Measurements from ENCODE around the gene BASP1. TPM values are rescaled to one million over a fixed set of nuclear protein-coding genes. Genes with fewer than 3 reads are reported as not detected.
"Not testable (repeated sequence)": the region's sequence is repeated elsewhere in the genome, so short reads cannot be mapped to it uniquely, and the experiment has no call there.

The BASP1 gene
- total RNA-seq, 1 donor from 2014 or later, result 3.9 TPM

DNA sequence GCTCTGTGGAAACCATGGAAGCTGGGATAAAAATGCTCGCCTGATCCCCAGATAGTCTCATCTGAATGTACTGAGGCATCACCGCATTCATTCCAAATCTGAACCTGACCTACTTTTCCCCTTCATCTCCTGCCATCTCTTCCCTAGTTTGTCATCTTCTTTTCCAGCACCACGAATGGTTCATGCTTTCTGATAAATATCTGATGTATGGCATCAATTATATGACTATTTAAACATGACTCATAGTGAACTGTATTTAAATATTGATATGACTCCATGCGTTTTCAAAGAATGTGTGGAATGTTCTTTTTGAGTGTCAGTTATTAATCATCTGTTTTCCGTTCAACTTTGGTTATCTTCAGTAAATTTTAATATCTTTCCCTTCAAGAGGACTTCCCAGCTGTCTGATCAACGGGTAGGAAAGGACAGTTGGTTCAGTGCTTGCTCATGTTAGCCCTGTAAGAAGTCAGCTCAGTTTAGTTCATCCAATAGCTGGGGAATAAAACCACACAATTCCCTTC, 21.1 kb downstream of the BASP1 start:
- intact Hi-C loops (cut with DNase I), result no loop called here
- DNase-seq (ENCODE audit: low spot score), result no peak

DNA sequence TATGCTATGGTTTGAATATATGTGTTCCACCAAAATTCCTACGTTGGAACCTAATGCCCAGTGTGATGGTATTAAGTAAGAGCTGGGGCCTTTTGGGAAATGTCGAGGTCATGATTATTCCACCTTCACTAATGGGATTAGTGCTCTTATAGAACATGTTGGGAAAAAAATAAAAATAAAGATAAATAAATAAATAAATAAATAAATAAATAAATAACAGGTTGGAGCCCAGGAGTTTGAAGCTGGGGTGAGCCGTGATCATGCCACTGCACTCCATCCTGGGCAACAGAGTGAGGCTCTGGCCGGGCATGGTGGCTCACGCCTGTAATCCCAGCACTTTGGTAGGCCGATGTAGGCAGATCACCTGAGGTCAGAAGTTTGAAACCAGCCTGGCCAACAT, 22.5 kb downstream of the BASP1 start:
- intact Hi-C loops (cut with DNase I), result no loop called here
- no peak for DNase-seq (ENCODE audit: low spot score)

DNA sequence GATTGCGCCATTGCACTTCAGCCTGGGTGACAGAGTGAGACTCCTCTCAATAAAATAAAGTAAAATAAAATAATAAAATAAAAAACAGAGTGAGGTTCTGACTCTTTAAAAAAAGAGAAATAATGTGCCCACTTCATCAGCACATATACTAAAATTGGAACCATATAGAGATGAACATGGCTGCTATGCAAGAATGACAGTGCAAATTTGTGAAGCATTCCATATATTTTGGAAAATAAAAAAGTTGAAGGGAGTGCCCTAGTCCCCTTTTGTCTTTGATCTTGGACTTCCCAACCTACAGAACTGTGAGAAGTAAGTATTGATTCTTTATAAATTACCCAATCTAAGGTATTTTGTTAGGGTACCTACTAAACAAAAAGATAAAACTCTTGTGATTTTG, 23.1 kb downstream of the BASP1 start:
- intact Hi-C loops (cut with DNase I), result no loop called here
- DNase-seq (ENCODE audit: low spot score), result no peak

DNA sequence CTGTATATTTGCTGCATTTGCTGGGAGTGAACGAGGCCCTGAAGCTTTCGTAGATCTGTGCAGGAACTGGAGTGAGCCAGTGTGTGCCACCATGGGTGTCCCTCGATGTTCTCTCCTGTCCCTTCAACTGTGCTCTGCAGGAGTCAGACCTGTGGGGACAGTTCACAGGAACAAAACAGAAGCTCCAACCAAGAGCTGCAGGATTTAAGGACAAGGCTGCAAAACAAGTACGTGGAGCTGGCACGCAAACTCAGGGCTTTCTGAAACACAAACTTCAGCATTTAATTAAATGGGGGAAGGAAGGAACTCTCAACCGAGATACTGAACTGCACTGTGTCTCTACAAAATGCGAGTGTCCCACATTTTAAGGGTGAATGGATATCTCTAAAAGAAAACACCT, 24.2 kb downstream of the BASP1 start:
- no peak for DNase-seq (ENCODE audit: low spot score)
- intact Hi-C loops (cut with DNase I), result no loop called here

DNA sequence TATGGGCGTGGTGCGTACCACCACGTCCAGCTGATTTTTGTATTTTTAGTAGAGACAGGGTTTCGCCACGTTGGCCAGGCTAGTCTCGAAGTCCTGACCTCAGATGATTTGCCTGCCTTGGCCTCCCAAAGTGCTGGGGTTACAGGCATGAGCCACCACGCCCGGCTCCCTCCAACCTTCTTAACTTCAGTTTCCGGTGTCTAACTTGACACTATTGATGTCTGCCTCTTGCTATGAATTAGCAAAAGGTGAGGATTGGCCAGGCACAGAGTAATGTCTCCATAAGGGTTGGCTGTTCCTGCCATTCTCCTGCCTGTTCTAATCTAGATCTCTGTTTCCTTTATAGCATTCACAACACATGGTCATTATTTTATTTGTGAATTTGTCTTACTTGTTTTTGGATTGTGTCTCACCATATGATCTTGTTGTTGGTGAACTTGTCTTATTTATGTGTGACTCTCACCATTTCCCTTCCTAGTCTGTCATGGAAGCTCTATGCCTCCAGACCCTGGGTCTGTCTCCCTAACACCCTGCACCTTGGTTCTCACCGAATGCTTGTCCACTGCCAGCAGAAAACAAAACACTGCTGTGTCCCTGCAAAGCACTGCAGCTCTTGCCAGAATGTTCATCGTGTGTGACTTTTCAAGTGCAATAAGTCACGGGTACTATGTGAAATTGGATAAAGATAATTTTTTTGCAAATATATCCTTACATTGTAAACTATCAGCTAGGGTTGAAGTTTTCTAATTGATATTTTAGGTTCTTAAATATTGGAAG, 26.0 kb downstream of the BASP1 start:
- DNase-seq (ENCODE audit: low spot score), result no peak
- intact Hi-C loops (cut with DNase I), result no loop called here

DNA sequence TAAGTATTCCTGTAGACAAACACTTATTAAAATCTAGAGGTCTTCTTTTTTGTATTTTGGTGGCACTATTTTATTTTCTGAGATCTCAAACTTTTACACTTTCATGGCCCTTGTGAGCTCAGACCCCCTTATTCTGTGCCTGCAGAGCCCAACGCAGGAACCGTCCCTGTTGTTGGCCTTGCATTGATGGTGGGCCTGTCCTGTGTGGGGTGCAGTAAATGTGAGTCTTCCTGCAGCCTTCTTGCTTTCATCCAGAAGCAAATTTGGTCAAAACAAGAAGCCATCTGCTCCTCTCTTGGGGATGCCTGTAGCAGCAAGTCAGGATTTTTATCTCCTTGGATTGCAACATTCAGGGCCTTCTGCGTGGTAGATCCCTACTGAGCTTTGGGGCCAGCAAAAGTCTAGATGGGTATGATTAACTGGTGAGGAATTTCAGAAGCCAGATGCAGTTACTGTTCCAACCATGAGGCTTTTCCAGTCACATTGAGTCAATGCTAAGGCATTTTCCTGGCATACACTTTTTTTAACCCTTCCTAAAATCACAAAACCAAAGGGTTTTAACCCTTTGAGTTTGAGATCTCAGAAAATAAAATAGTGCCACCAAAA, 31.7 kb downstream of the BASP1 start:
- DNase-seq (ENCODE audit: low spot score), result no peak
- intact Hi-C loops (cut with DNase I), result no loop called here

DNA sequence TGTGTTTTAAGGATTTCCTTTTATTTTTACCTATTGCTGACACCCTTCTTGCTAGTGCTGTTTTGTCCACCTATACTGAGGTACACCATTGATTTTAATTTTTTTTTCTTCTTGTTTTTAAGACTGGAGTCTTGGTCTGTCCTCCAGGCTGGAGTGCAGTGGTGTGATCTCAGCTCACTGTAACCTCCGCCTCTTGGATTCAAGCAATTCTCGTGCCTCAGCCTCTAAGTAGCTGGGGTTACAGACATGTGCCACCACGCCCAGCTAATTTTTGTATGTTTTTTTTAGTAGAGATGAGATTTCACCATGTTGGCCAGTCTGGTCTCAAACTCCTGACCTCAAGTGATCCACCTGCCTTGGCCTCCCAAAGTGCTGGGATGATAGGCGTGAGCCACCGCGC, 32.4 kb downstream of the BASP1 start:
- intact Hi-C loops (cut with DNase I); DNase-seq (ENCODE audit: low spot score): not testable (repeated sequence)

DNA sequence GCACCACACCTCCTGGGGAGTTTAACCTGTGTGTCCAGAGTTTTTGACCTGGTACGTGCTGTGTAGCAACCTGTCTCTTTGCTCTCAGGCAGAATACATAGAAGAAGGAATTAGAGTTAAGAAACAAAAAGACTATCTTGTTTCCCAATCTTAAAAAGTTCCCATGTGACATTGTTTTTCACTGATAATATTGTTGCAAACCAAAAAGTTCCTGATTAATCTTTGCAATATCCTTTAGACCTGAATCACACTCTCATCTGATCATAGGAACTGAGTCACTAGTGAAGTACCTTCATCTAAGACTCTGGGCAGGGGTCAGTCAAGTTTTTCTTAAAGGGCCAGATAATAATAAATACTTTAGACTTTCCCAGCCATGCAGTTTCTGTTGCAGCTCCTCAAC, 35.1 kb downstream of the BASP1 start:
- intact Hi-C loops (cut with DNase I), result no loop called here
- DNase-seq (ENCODE audit: low spot score), result no peak

DNA sequence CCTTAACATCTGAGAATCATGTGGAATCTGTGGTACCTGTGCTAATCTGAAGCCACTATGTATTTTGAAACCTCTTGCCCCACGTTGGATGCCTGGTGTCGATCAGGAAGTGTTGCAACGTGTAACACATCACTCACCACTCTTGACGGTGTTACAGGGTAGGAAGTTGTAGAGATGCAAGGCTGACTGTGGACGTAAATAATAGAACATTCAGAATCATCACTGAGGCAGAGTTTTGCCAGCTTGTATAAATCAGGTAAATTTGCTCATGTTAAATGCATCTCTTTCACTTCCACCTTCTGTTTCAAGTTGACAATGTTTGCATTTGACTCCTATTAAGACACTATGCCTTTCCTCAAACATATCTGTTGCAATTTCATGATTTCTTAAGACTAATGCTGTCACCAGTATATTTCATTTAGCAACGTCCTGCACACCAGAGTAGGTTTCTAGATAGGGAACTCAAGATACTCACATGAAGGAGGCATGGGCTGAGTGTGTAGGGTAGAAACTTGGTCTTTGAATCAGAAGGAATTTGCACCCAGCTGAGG, 38.1 kb downstream of the BASP1 start:
- intact Hi-C loops (cut with DNase I), result no loop called here
- DNase-seq (ENCODE audit: low spot score), result no peak

DNA sequence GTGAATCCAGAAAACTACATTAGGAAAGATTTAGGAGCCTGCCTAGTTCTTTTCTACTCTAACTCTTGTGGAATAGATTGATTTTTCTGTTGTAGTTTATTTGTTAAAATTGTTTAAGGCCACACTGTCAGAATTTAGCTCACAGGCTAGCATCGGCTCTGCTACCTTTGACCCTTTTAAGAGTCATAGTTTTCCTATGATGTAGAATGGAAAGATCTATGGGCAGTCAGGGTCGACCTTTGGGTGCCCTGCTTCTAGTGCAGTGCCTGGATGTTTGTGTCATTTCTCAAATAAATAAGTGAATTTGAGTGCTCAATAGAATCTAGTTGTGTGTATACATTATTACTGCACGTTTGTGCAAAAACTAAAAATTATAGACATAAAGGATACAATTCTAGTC, 38.7 kb downstream of the BASP1 start:
- DNase-seq (ENCODE audit: low spot score), result no peak
- intact Hi-C loops (cut with DNase I), result no loop called here

DNA sequence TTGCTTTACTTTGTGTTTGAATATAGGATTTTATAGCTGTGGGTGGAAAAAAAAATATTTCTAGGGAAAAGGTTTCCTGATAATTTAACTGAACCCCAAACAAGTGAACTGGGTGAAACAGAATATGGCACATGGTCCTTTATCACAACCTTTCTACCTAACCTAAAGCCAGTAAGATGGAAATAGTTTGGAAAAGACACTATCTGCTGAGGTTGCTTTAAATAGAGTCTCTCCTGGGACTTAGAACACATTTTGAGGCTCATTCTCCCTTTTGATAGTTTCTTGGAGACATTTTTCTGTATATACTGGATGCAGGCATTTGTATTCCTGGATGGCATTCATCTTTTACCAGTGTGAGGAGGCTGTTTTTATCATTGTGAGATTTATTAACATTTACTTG, 39.4 kb downstream of the BASP1 start:
- no peak for DNase-seq (ENCODE audit: low spot score)
- intact Hi-C loops (cut with DNase I), result no loop called here

DNA sequence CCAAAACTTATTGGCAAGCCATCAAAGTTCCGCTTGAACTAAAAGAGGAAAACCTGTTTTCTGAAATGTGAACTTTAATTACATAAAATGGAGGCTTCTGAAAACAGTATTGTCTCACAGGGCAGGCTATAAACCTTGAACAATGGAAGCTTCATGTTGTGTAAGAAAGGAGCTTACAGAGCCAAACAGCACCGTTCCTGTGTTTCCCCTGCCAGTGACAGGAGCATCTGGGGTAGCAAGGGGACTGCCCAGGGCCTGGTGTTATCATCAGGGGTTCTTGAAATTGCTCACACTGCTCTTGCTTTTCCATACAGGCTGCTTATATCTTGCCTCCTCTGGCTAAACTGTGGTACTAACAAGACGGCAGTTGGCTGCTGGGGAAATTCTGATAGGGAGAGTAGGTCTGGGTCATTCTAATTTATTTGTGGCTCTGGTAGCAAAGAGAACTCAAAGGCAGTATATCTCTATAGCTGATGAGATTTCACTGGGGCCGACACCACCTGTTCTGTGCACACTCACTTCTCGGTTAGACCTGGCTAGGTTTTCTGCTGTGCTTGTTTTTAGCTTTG, 40.4 kb downstream of the BASP1 start:
- intact Hi-C loops (cut with DNase I), result no loop called here

DNA sequence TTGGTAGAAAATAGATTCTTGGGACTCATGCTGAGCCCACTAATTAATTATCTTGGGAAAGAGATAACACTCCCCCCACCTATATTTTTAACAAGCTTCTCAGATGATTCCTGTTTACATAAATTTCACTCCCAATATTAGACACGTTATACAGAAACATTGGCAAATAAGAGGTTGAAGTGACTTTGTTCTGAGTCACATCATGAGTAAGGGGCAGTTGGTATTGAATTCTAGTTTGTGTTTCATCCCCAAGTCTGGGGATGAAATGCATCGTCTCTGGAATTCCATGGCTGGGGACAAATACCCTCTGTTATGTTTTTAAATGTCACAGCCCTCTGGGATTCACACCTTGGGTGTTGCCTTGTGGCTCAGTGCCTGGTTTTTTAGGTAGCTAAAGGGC, 41.0 kb downstream of the BASP1 start:
- DNase-seq (ENCODE audit: low spot score), result no peak
- intact Hi-C loops (cut with DNase I), result no loop called here

More for the DNA sequence above, 40.4 kb downstream of the BASP1 start:
- DNase-seq (ENCODE audit: low spot score), result no peak

DNA sequence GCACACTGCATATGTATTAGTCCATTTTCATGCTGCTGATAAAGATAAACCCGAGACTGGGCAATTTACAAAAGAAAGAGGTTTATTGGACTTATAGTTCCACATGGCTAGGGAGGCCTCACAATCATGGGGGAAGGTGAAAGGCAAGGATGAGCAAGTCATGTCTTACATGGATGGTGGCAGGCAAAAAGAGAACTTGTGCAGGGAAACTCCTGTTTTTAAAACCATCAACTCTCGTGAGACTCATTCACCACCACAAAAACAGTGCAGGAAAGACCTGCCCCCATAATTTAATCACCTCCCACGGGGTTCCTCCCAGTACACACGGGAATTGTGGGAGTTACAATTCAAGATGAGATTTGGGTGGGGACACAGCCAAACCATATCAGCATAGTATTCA, 41.6 kb downstream of the BASP1 start:
- DNase-seq (ENCODE audit: low spot score); intact Hi-C loops (cut with DNase I): not testable (repeated sequence)

DNA sequence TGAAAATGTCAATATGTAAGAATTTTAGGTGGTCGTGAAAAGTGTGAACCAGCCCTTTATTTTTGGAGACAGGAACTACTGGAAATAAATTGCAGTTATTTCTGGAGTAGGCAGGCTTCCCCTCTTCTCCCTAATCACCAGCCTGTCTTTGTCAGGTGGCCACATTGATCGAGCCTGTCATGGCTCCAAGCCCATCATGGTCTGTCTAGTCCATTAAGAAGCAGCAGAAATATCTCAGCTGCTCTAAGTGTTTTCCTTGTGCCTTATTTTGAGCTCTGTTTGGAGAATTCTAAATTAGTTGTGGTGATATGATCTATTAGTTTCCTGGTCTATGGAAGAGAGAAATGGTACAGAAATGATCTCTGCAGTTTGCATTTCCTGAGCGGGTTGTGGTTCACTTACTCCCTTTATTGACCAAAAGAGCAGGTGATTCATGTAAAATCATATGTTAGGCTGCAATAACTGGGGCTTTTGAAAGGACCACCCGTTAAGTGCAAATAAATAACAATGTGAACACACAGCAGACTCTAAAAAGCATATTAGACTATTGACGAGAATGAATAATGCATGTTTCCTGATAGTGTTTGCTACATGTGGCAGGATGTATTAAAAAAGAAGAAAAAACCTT, 42.3 kb downstream of the BASP1 start:
- intact Hi-C loops (cut with DNase I), result no loop called here
- DNase-seq (ENCODE audit: low spot score), result no peak

DNA sequence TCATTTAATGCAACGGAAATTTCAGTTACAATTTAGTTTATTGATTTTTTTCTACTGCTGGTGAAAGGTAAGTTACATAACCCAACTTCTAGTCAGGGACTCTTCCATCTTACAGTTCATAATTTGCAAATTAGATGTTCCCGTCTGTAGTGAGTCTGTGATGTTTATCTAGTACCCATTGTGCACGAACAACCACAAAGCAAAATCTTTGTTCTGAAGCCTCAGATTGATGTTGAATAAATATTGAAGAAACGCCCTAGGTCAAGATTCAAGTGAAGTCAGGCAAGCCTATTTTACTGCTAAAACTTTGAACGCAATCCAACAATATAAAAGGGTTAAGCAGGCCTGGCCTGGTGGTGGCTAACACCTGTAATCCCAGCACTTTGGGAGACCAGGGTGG, 43.1 kb downstream of the BASP1 start:
- DNase-seq (ENCODE audit: low spot score), result no peak
- intact Hi-C loops (cut with DNase I), result no loop called here

DNA sequence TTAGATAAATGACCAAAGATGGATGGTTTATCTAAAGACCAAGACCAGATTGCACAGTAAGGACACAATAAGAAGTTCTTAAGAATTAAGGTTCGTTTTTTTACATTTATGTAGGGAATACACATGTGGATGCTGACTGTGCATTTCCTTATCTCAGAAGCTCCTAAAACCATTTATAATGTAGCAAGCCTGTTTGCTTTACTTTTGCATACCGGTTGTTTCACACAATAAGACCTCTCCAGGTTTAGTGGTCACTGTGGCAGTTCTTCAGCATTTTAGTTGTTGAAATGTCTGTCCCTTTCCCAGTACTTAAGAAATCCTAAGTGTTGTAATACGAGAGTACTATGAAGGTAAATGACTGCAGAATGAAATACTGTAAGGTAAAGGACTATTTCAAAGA, 43.6 kb downstream of the BASP1 start:
- no peak for DNase-seq (ENCODE audit: low spot score)
- intact Hi-C loops (cut with DNase I), result no loop called here

DNA sequence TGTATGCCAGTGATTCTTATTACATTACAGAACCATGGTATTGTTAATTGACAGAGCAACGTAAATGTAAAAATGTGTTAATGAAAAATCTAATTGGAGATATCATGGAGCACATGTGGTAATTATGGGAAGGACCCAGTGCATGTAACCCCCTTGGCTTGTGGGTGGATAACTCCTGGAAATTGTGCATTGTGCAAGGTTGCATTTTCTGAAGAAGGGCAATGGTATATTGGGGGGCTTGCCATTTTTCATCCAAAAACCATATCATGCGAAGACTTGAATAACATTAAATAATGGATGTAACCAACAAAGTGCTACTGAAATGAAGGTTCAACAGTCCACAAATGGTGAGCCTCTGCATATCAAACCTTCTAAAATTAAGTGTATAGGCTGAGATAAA, 47.6 kb downstream of the BASP1 start:
- DNase-seq (ENCODE audit: low spot score), result no peak
- intact Hi-C loops (cut with DNase I), result no loop called here

DNA sequence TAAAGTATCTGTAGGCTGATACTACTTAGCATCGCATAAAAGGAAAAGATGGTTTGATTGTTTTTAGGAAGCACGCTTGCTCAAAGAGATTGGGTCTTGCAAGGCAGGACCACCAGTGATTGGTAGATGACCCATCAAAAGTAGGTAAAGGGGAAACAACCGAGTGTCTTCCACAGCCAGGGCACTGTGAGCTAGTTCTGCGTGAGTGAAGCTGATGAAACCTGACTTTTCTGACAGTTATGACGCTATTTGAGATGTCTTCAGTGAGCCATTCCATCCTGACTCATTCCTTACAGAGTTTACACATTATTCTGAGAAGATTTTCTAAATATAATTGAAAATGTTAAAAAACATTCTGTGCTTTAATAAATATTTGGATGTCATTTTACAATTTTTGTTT, 49.7 kb downstream of the BASP1 start:
- no peak for DNase-seq (ENCODE audit: low spot score)
- intact Hi-C loops (cut with DNase I), result no loop called here

DNA sequence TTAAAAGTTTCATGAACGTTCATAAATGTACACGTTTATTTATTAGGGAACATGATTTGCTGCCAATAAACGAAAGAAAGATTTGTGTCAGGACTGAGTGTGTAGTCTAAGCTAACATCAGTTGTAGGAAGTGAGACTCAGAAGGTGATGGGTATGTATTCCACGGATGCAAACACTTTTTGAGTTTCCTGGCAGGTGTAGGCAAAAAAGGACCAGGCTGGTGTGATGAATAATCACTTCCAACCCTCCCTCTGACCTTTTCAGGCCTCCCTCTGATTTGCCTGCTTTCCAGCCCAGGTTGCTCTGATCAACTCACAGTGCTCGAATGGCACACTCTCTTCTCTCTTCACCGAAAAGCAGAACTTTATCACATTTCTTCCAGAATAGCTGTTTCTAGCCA, 51.8 kb downstream of the BASP1 start:
- intact Hi-C loops (cut with DNase I), result no loop called here
- DNase-seq (ENCODE audit: low spot score), result no peak

Data from cardiac septum (tissue), 1 donor.